ENCODE data around the gene ELP1.
"Not testable (repeated sequence)": the region's sequence is repeated elsewhere in the genome, so short reads cannot be mapped to it uniquely, and the experiment has no call there.

Gene ELP1

GRCh38 chr9:108850293-108850897 is 83.5 kb downstream of the ELP1 start:
- peak; percentile 2 for DNase-seq

GRCh38 chr9:108848296-108848695 is 85.6 kb downstream of the ELP1 start:
- not testable (repeated sequence) for DNase-seq

GRCh38 chr9:108845947-108846346 is 88.0 kb downstream of the ELP1 start:
- DNase-seq = no peak

DNA sequence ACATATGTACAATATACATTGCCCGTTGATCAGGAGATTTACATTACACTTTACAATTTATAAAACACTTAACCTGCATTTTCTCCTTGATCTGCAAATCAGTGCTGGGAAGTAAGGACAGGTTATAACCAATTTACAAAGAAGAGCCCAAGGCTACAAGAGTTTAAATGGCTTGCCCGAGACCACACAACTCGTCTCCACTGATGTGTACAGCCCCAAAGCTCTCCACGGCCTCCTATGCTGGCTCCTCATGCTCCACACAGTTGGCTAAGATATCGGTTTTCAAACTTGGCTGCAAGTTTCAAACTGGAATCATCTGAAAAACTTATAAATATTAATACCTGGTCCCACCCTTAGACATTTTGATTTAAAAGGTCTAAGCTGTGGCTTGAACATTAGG is 88.4 kb downstream of the ELP1 start:
- no peak for DNase-seq

- DNase-seq = peak; percentile 56
These were observed 89.1 kb downstream of the ELP1 start for GRCh38 chr9:108844856-108845255.

DNA sequence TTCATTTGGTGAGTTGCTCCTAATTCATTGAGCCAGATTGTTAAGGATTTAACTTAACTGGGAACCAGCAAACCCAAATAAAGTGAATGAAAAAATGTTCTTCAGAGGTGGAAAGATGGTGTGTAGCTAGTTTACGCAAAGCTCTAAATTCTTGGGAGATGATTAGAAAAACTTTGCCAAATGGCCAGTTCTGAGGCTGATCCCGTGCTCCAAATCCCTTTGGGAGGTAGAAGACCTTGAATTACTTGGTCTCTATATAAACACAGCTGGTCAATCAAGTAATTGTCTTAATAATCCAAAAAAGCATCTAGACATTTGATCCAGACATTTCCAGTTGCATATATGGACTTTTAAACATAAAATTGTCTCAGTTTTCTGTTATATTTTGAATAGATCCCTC is 89.5 kb downstream of the ELP1 start:
- no peak for DNase-seq

DNA sequence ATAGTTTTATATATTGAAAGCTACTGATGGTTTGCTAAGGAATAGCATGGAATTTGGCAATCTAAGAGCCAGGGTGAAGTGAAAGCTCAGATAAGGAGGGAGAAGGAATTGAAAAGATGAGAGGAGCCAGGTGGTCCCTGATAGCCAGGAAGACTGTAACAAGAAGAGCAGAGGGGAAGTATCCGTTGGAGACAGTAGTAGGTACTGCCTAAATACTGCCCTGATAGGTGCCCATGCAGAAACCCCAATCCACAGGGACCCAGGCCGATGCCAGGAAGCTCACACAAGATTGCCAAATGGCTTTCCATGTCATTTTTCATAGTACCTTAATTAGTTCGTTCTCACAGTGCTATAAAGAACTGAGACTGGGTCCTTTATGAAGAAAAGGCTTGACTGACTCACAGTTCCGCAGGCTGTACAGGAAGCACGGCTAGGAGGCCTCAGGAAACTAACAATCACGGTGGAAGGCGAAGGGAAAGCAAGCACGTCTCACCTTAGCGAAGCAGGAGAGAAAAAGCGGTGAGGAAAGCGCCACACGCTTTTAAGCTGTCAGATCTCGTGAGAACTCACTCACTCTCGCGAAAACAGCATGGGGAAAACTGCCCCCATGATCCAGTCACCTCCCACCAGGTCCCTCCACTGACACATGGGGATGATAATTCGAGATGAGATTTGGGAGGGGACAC is 91.2 kb downstream of the ELP1 start:
- no peak for DNase-seq

GRCh38 chr9:108839561-108839960 is 94.4 kb downstream of the ELP1 start:
- not testable (repeated sequence) for DNase-seq

DNA sequence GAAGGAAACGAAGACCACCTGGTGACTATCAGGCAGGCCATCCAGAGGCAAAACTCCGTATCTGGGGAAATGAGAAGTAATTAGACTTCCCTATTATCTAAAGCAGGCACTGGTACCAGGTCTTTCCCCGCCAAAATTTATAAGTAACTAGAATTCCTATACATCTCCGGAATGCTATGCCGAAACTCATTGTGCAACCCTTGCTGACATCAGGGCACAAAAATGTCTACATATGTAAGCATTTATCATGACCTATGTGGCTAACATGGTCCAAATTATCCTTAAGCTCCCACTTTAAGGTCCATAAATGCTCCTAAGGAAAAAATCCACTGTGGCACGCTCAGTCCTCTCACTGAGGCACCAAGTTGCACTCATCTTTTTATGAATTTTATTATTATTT is 95.9 kb downstream of the ELP1 start:
- no peak for DNase-seq

DNA sequence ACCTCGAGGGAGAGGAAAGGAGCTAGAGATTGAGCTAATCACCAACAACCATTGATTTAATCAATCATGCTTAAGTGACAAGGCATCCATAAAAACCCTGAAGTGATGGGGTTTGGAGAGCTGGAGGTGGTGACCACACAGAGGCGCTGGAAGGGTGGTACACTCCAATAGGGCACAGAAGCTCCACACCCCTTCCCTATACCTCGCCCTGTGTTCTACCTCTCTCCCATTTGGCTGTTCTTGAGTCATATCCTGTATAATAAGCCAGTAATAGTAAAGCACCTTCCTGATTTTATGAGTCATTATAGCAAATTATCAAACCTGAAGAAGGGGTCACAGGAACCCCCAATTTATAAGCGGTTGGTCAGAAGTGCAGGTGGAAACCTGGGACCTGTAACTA is 96.4 kb downstream of the ELP1 start:
- DNase-seq = no peak

- DNase-seq = no peak
These were observed 97.1 kb downstream of the ELP1 start for GRCh38 chr9:108836781-108837180.

DNA sequence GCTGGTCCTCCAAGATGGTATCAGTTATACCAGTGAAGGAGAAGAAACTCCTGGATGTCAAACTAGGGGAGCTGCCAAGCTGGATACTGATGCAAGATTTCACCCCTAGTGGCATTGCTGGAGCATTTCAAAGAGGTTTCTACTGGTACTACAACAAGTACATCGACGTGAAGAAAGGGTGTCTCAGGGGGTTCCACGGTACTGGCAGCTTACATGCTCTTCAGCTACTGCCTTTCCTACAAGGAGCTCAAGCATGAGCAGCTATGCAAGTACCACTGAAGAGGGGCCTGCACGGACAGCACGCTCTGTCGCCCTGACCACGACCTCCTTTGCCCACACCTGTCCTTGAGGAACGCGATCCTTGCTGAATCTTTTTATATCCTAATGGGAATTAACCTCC is 97.6 kb downstream of the ELP1 start:
- no peak for DNase-seq

DNA sequence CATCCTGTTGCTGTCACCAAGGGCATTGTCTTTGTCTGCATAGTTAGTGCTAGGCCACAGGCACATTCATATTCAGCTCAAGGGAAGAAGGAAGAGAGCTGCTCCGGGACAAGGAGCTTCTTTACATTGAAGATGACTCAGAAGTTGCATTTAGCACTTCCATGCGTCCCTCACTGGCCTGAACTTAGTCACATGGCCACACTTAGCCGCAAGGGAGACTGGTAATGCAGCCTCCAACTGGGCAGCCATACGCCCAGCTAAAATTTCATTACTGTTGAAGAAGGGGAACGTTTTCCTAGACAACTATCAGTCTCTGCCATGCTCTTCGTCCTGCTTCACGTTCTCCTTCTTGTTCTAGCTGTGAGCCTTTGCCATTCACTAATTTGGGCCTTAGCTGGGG is 98.1 kb downstream of the ELP1 start:
- no peak for DNase-seq

- no peak for DNase-seq
These were observed 98.8 kb downstream of the ELP1 start for GRCh38 chr9:108834959-108835665.

GRCh38 chr9:108832179-108832500 is 101.8 kb downstream of the ELP1 start:
- DNase-seq = no peak

- DNase-seq = no peak
These were observed 102.3 kb downstream of the ELP1 start for GRCh38 chr9:108831496-108832178.

DNA sequence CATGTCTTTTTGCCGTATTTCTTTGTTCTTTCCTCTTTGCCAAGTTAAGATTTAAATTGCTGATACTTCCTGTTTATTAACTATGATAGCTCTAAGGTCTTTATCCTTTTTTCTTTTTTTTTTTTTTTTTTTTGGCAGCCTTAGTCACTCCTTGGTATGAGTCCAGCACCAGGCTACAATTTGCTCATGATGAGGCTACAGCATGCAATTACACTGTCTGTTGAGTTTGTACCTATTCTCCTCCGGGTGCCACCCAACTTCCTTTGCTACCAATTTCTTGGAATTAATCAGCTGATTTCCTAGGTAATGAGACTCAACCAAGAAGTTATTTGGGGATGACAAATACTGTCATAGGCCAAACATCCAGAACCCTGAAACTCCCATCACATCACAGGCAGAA is 103.7 kb downstream of the ELP1 start:
- DNase-seq = no peak

DNA sequence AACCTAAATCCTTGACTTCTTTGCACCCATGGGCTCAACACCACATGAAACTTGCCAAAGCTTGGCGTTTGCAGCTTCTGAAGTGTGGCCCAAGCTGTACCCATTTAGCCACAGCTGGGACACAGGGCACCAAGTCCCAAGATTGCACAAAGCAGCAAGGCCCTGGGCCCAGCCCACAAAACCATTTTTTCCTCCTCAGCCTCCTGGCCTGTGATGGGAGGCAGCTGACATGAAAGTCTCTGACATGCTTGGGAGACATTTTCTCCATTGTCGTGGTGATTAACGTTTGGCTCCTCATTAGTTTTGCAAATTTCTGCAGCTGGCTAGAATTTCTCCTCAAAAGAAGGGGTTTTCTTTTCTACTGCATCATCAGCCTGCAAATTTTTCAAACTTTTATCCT is 110.1 kb downstream of the ELP1 start:
- DNase-seq = no peak
